ENCODE results near the gene TCF23. TPM values are rescaled to one million over a fixed set of nuclear protein-coding genes. Genes with fewer than 3 reads are reported as not detected.

TCF23 gene
- polyA plus RNA-seq, 1 donor: 0.10 TPM

- no peaks in the 10 kb centered on the region for H3K36me3 ChIP-seq (ENCODE audit: control insufficient read depth, insufficient read depth, low read length)
- no peak overlapping the region for H3K27ac ChIP-seq (ENCODE audit: low read length)
- H3K4me3 ChIP-seq (ENCODE audit: low read length): no peak overlapping the region
- H3K9me3 ChIP-seq (ENCODE audit: control insufficient read depth, low read depth, low read length): peaks cover 1% of the 10 kb centered on the region
- H3K4me1 ChIP-seq (ENCODE audit: control insufficient read depth, insufficient read depth, low read length): peaks cover 4% of the 10 kb centered on the region
- no peak for DNase-seq
- WGBS (ENCODE audit: insufficient coverage, low lambda C conversion rate): 83% methylated on average over 2 of the region's 9 CpGs
- H3K27me3 ChIP-seq (ENCODE audit: control insufficient read depth, insufficient read depth, low read length): no peaks in the 10 kb centered on the region
Observed at GRCh38 chr2:27155069-27155520, 6.3 kb downstream of the TCF23 start.

GRCh38 chr2:27158468-27158867 is 9.7 kb downstream of the TCF23 start:
- Histone ChIP-seq H3K27me3 (ENCODE audit: control insufficient read depth, insufficient read depth, low read length) (no peaks in the 10 kb centered on the region), H3K9me3 (ENCODE audit: control insufficient read depth, low read depth, low read length) (no peaks in the 10 kb centered on the region), H3K27ac (ENCODE audit: low read length) (no peak overlapping the region), H3K4me3 (ENCODE audit: low read length) (no peak overlapping the region), H3K36me3 (ENCODE audit: control insufficient read depth, insufficient read depth, low read length) (no peaks in the 10 kb centered on the region), H3K4me1 (ENCODE audit: control insufficient read depth, insufficient read depth, low read length) (no peaks in the 10 kb centered on the region)
- WGBS (ENCODE audit: insufficient coverage, low lambda C conversion rate): no CpG with 5 or more reads among the region's 6 CpGs
- DNase-seq: no peak

GRCh38 chr2:27159271-27159670 is 10.5 kb downstream of the TCF23 start:
- no peak overlapping the region for H3K27ac ChIP-seq (ENCODE audit: low read length)
- H3K9me3 ChIP-seq (ENCODE audit: control insufficient read depth, low read depth, low read length): no peaks in the 10 kb centered on the region
- no CpG with 5 or more reads among the region's 6 CpGs for WGBS (ENCODE audit: insufficient coverage, low lambda C conversion rate)
- no peak overlapping the region for H3K4me3 ChIP-seq (ENCODE audit: low read length)
- H3K36me3 ChIP-seq (ENCODE audit: control insufficient read depth, insufficient read depth, low read length): no peaks in the 10 kb centered on the region
- H3K27me3 ChIP-seq (ENCODE audit: control insufficient read depth, insufficient read depth, low read length): no peaks in the 10 kb centered on the region
- H3K4me1 ChIP-seq (ENCODE audit: control insufficient read depth, insufficient read depth, low read length): no peaks in the 10 kb centered on the region
- no peak for DNase-seq

GRCh38 chr2:27160191-27160590 is 11.4 kb downstream of the TCF23 start:
- 80% methylated on average over 1 of the region's 9 CpGs for WGBS (ENCODE audit: insufficient coverage, low lambda C conversion rate)
- H3K27ac ChIP-seq (ENCODE audit: low read length): no peak overlapping the region
- no peak overlapping the region for H3K4me3 ChIP-seq (ENCODE audit: low read length)
- no peaks in the 10 kb centered on the region for H3K4me1 ChIP-seq (ENCODE audit: control insufficient read depth, insufficient read depth, low read length)
- H3K36me3 ChIP-seq (ENCODE audit: control insufficient read depth, insufficient read depth, low read length): no peaks in the 10 kb centered on the region
- H3K9me3 ChIP-seq (ENCODE audit: control insufficient read depth, low read depth, low read length): no peaks in the 10 kb centered on the region
- no peaks in the 10 kb centered on the region for H3K27me3 ChIP-seq (ENCODE audit: control insufficient read depth, insufficient read depth, low read length)
- no peak for DNase-seq

GRCh38 chr2:27162151-27163121 is 13.6 kb downstream of the TCF23 start:
- Histone ChIP-seq H3K4me1 (ENCODE audit: control insufficient read depth, insufficient read depth, low read length) (no peaks in the 10 kb centered on the region), H3K4me3 (ENCODE audit: low read length) (no peak overlapping the region), H3K27me3 (ENCODE audit: control insufficient read depth, insufficient read depth, low read length) (no peaks in the 10 kb centered on the region), H3K9me3 (ENCODE audit: control insufficient read depth, low read depth, low read length) (no peaks in the 10 kb centered on the region), H3K27ac (ENCODE audit: low read length) (no peak overlapping the region), H3K36me3 (ENCODE audit: control insufficient read depth, insufficient read depth, low read length) (no peaks in the 10 kb centered on the region)
- no CpG with 5 or more reads among the region's 15 CpGs for WGBS (ENCODE audit: insufficient coverage, low lambda C conversion rate)
- no peak for DNase-seq

GRCh38 chr2:27164960-27165763 is 16.4 kb downstream of the TCF23 start:
- Histone ChIP-seq H3K4me3 (ENCODE audit: low read length) (no peak overlapping the region), H3K36me3 (ENCODE audit: control insufficient read depth, insufficient read depth, low read length) (no peaks in the 10 kb centered on the region), H3K9me3 (ENCODE audit: control insufficient read depth, low read depth, low read length) (no peaks in the 10 kb centered on the region), H3K4me1 (ENCODE audit: control insufficient read depth, insufficient read depth, low read length) (no peaks in the 10 kb centered on the region), H3K27me3 (ENCODE audit: control insufficient read depth, insufficient read depth, low read length) (no peaks in the 10 kb centered on the region), H3K27ac (ENCODE audit: low read length) (no peak overlapping the region)
- no peak for DNase-seq
- no CpG with 5 or more reads among the region's 8 CpGs for WGBS (ENCODE audit: insufficient coverage, low lambda C conversion rate)

GRCh38 chr2:27170581-27171337 is 22.0 kb downstream of the TCF23 start:
- WGBS (ENCODE audit: insufficient coverage, low lambda C conversion rate): 83% methylated on average over 2 of the region's 6 CpGs
- Histone ChIP-seq H3K36me3 (ENCODE audit: control insufficient read depth, insufficient read depth, low read length) (no peaks in the 10 kb centered on the region), H3K9me3 (ENCODE audit: control insufficient read depth, low read depth, low read length) (no peaks in the 10 kb centered on the region), H3K27ac (ENCODE audit: low read length) (no peak overlapping the region), H3K4me1 (ENCODE audit: control insufficient read depth, insufficient read depth, low read length) (no peaks in the 10 kb centered on the region), H3K27me3 (ENCODE audit: control insufficient read depth, insufficient read depth, low read length) (peaks cover 3% of the 10 kb centered on the region), H3K4me3 (ENCODE audit: low read length) (no peak overlapping the region)
- no peak for DNase-seq

- Histone ChIP-seq H3K4me3 (ENCODE audit: low read length) (no peak overlapping the region), H3K36me3 (ENCODE audit: control insufficient read depth, insufficient read depth, low read length) (no peaks in the 10 kb centered on the region), H3K27me3 (ENCODE audit: control insufficient read depth, insufficient read depth, low read length) (peaks cover 3% of the 10 kb centered on the region), H3K9me3 (ENCODE audit: control insufficient read depth, low read depth, low read length) (no peaks in the 10 kb centered on the region), H3K27ac (ENCODE audit: low read length) (no peak overlapping the region), H3K4me1 (ENCODE audit: control insufficient read depth, insufficient read depth, low read length) (no peaks in the 10 kb centered on the region)
- WGBS (ENCODE audit: insufficient coverage, low lambda C conversion rate): no CpG with 5 or more reads among the region's 8 CpGs
- DNase-seq: peak; percentile 19 to 60
Observed at GRCh38 chr2:27171351-27171848, 22.6 kb downstream of the TCF23 start.

GRCh38 chr2:27174638-27175037 is 25.8 kb downstream of the TCF23 start:
- Histone ChIP-seq H3K27me3 (ENCODE audit: control insufficient read depth, insufficient read depth, low read length) (peaks cover 3% of the 10 kb centered on the region), H3K36me3 (ENCODE audit: control insufficient read depth, insufficient read depth, low read length) (no peaks in the 10 kb centered on the region), H3K4me3 (ENCODE audit: low read length) (no peak overlapping the region), H3K4me1 (ENCODE audit: control insufficient read depth, insufficient read depth, low read length) (no peaks in the 10 kb centered on the region), H3K9me3 (ENCODE audit: control insufficient read depth, low read depth, low read length) (no peaks in the 10 kb centered on the region), H3K27ac (ENCODE audit: low read length) (no peak overlapping the region)
- 92% methylated on average over 3 of the region's 6 CpGs for WGBS (ENCODE audit: insufficient coverage, low lambda C conversion rate)
- DNase-seq: no peak

- WGBS (ENCODE audit: insufficient coverage, low lambda C conversion rate): 76% methylated on average over 3 of the region's 8 CpGs
- no peak for DNase-seq
- no peaks in the 10 kb centered on the region for H3K9me3 ChIP-seq (ENCODE audit: control insufficient read depth, low read depth, low read length)
- H3K27me3 ChIP-seq (ENCODE audit: control insufficient read depth, insufficient read depth, low read length): peaks cover 5% of the 10 kb centered on the region
- H3K4me1 ChIP-seq (ENCODE audit: control insufficient read depth, insufficient read depth, low read length): no peaks in the 10 kb centered on the region
- no peak overlapping the region for H3K4me3 ChIP-seq (ENCODE audit: low read length)
- no peak overlapping the region for H3K27ac ChIP-seq (ENCODE audit: low read length)
- H3K36me3 ChIP-seq (ENCODE audit: control insufficient read depth, insufficient read depth, low read length): no peaks in the 10 kb centered on the region
Observed at GRCh38 chr2:27175330-27175729, 26.5 kb downstream of the TCF23 start.
